GM18909 (cell line): ENCODE results near the gene ZBTB4.

Experiments used
- ATAC-seq: cut with Tn5 transposase; IDR thresholded peaks from one replicate; pipeline ENCODE4 v1.9.1; 2021; ENCODE audit warnings: mild to moderate bottlenecking; ENCODE audit not compliant: unreplicated experiment, poor library complexity

ZBTB4 gene, protein sequence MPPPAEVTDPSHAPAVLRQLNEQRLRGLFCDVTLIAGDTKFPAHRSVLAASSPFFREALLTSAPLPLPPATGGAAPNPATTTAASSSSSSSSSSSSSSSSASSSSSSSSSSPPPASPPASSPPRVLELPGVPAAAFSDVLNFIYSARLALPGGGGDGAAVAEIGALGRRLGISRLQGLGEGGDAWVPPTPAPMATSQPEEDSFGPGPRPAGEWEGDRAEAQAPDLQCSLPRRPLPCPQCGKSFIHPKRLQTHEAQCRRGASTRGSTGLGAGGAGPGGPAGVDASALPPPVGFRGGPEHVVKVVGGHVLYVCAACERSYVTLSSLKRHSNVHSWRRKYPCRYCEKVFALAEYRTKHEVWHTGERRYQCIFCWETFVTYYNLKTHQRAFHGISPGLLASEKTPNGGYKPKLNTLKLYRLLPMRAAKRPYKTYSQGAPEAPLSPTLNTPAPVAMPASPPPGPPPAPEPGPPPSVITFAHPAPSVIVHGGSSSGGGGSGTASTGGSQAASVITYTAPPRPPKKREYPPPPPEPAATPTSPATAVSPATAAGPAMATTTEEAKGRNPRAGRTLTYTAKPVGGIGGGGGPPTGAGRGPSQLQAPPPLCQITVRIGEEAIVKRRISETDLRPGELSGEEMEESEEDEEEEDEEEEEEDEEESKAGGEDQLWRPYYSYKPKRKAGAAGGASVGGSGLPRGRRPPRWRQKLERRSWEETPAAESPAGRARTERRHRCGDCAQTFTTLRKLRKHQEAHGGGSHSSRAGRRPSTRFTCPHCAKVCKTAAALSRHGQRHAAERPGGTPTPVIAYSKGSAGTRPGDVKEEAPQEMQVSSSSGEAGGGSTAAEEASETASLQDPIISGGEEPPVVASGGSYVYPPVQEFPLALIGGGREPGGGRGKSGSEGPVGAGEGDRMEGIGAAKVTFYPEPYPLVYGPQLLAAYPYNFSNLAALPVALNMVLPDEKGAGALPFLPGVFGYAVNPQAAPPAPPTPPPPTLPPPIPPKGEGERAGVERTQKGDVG

GRCh38 chr17:7479213-7480088 lies at the start of gene ZBTB4:
Gene ZBTB4, minus strand, starts transcription at chr17:7479631. Its CDS starts 12,830 bp downstream, at chr17:7466801.
- ATAC-seq = no peak

DNA sequence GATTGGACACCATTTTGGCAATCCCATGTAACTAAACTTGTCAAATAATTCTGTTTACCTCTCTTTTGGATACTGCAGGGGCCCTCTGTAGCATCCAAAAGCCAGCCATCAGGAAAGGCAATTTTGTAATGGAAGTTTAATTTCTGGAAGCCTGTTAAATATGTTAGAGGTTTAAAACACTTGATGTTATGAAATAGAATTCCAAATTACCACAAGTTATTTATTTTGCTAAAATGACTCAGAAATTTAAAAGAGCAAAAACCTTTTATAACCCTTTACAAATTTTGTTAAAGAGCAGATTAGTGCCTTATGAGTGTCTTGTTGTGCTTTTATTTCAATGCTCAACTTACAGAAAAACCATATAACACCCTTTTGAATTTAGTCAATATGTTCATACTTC lies 49.4 kb upstream of the ZBTB4 start:
- ATAC-seq = no peak

DNA sequence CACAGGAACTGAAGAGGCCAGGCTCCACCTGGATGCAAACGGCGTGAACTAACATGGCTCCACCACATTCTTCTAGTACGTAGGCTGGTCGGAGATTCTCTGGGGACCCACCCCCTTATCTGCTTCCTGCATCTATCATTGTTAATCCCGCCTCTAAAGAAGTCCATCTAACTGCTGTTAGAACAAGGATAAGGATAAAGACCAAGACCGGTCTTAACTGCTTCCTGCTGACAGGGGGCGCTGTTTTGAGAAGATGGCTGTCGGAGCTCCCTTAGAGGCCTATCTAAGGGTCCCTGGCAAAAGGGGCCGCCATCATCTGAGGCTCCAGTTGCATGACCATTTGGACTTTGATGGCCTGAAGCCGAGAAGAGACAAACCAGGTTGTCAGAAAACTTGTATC lies 43.6 kb upstream of the ZBTB4 start:
- no peak for ATAC-seq

DNA sequence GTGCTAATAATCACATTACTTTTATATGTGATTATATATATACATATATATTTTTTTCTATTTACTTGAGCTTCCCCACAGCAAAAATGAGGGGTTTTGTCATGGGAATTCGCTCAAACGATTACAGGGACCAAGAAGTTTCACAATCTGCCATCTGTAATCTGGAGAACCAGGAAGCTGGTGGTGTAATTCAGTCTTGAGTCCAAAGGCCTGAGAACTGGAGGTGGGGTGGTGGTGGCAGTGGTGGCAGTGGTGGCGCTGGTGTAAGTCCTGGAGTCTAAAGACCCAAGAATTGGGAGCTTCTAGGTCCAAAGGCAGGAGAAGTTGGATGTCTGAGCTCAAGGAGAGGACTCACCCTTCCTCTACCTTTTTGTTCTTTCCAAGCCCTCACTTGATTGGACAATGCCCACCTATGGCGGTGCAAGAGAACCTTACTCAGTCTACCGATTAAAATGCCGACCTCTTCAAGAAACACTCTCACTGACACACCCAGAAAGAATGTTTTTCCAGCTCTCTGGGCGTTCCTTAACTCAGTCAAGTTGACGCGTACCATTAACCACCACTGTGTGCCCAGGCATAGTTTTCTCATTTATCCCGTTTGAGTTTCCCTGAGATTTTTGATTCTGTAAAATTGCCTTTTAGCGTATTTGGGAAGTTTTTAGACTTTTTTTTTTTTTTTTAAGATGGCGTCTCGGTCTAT lies 36.6 kb upstream of the ZBTB4 start:
- ATAC-seq = no peak

DNA sequence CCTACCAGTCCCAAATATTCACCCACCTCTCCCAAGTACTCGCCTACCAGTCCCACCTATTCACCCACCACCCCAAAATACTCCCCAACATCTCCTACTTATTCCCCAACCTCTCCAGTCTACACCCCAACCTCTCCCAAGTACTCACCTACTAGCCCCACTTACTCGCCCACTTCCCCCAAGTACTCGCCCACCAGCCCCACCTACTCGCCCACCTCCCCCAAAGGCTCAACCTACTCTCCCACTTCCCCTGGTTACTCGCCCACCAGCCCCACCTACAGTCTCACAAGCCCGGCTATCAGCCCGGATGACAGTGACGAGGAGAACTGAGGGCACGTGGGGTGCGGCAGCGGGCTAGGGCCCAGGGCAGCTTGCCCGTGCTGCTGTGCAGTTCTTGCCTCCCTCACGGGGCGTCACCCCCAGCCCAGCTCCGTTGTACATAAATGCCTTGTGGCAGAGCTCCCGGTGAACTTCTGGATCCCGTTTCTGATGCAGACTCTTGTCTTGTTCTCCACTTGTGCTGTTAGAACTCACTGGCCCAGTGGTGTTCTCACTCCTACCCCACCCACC lies 34.5 kb upstream of the ZBTB4 start:
- no peak for ATAC-seq

DNA sequence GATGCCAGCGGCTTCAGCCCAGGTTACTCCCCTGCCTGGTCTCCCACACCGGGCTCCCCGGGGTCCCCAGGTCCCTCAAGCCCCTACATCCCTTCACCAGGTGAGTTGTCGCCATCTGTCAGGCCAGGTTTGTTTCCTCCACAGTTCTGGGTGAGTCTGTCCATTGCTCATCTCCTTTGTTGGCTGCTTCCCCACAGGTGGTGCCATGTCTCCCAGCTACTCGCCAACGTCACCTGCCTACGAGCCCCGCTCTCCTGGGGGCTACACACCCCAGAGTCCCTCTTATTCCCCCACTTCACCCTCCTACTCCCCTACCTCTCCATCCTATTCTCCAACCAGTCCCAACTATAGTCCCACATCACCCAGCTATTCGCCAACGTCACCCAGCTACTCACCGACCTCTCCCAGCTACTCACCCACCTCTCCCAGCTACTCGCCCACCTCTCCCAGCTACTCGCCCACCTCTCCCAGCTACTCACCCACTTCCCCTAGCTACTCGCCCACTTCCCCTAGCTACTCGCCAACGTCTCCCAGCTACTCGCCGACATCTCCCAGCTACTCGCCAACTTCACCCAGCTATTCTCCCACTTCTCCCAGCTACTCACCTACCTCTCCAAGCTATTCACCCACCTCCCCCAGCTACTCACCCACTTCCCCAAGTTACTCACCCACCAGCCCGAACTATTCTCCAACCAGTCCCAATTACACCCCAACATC lies 33.6 kb upstream of the ZBTB4 start:
- no peak for ATAC-seq

DNA sequence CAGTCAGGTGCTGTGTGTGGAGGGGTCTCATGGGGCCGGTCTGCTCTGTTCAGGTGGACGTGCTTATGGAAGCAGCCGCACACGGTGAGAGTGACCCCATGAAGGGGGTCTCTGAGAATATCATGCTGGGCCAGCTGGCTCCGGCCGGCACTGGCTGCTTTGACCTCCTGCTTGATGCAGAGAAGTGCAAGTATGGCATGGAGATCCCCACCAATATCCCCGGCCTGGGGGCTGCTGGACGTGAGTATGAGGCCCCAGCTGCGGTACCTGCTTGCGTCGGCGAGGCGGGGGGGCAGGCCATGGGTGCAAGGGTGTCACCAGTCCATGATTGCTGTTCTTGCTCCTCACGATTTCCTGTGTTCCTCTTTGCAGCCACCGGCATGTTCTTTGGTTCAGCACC lies 32.7 kb upstream of the ZBTB4 start:
- no peak for ATAC-seq

GRCh38 chr17:7511108-7511507 lies 31.7 kb upstream of the ZBTB4 start:
- ATAC-seq = no peak

GRCh38 chr17:7509937-7510336 lies 30.5 kb upstream of the ZBTB4 start:
- ATAC-seq = no peak

- ATAC-seq = no peak
Observed at GRCh38 chr17:7508846-7509245, 29.4 kb upstream of the ZBTB4 start.

DNA sequence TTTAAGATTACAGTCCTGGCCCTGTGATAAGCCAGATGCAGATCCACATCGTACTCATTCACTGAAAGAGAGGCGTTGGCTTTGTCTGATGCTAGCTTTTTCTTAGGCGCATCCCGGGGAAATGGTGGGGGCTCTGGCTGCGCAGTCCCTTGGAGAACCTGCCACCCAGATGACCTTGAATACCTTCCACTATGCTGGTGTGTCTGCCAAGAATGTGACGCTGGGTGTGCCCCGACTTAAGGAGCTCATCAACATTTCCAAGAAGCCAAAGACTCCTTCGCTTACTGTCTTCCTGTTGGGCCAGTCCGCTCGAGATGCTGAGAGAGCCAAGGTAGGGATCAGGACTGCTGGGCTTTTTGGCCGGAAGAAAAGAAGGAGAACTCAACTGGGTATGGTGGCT lies 28.7 kb upstream of the ZBTB4 start:
- ATAC-seq = no peak

- no peak for ATAC-seq
Observed at GRCh38 chr17:7503521-7503920, 24.1 kb upstream of the ZBTB4 start.

DNA sequence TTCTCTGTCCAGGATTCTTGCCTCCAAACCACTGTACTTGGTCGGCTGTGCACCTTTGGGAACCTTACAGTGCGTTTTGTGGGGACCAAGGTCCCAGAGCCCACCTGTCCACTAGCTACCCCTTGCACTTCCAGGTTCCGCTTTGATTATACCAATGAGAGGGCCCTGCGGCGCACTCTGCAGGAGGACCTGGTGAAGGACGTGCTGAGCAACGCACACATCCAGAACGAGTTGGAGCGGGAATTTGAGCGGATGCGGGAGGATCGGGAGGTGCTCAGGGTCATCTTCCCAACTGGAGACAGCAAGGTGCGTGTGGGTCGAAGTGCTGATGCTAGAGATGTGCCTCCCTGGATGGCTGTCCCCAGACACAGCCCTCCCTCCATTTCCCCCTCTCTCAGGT lies 23.6 kb upstream of the ZBTB4 start:
- no peak for ATAC-seq

DNA sequence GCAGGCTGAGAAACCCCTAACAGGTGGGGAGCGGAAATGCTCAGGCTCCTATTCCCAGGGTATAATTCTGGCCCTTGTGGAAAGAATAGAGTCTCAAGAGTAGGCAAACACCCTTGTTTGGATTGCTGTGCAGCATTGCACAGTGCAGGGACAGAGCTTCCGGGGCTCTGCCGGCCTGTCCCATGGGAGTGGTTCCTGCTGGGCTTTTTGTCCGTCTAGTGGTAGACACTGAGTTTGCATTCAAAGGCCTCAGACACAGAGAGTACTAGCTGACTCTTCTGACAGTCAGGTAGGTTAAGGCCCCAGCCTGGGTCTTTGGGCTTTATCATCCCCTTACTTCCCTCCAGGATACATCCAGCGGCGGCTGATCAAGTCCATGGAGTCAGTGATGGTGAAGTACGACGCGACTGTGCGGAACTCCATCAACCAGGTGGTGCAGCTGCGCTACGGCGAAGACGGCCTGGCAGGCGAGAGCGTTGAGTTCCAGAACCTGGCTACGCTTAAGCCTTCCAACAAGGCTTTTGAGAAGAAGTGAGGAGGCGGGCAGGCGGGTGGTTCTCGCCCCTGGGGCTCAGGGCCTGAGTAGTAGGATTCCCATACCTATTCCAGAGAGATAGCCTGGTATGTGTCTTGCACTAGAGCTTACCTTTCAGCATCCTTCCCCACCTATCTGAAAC lies 22.9 kb upstream of the ZBTB4 start:
- no peak for ATAC-seq

GRCh38 chr17:7501729-7502128 lies 22.3 kb upstream of the ZBTB4 start:
- no peak for ATAC-seq

DNA sequence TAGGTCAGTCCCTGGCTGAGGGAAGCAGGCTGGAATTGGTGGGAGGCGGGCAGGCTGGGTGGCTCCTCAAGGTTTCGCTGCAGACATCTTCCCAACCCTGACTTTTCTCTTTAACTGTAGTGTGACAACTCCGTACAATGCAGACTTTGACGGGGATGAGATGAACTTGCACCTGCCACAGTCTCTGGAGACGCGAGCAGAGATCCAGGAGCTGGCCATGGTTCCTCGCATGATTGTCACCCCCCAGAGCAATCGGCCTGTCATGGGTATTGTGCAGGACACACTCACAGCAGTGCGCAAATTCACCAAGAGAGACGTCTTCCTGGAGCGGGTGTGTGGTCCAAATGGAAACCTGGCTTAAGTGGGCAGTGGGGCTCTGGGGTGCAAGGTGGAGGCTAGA lies 19.7 kb upstream of the ZBTB4 start:
- no peak for ATAC-seq

DNA sequence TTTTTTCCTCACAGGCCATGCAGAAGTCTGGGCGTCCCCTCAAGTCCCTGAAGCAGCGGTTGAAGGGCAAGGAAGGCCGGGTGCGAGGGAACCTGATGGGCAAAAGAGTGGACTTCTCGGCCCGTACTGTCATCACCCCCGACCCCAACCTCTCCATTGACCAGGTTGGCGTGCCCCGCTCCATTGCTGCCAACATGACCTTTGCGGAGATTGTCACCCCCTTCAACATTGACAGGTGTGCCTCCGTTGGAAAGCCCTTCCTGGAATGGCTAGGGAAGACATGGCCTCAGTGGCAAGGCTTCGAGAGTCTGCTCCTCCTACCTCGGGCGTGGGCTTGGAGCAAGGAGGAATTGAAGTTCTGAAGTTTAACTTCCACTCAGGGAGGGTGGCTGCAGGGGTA lies 18.2 kb upstream of the ZBTB4 start:
- no peak for ATAC-seq

DNA sequence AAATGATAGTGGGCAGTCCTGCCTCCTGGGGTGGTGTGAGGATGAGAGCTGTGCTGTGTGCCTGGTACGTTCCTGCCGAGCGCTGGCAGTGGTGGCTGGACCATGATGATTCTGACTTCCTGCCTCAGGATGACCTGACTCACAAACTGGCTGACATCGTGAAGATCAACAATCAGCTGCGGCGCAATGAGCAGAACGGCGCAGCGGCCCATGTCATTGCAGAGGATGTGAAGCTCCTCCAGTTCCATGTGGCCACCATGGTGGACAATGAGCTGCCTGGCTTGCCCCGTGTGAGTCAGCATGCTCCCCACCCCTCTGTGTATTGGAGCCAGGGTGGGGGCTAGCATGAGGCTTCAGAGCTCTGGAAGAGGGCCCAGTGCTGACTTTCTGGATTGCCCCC lies 17.8 kb upstream of the ZBTB4 start:
- no peak for ATAC-seq
